Measurements from ENCODE around the gene FSTL5. TPM values are rescaled to one million over a fixed set of nuclear protein-coding genes. Genes with fewer than 3 reads are reported as not detected.

FSTL5 gene
- total RNA-seq, 5 donors from 2014 or later (not counting 1 experiment from before 2014, with no cell fraction given), result not detected

DNA sequence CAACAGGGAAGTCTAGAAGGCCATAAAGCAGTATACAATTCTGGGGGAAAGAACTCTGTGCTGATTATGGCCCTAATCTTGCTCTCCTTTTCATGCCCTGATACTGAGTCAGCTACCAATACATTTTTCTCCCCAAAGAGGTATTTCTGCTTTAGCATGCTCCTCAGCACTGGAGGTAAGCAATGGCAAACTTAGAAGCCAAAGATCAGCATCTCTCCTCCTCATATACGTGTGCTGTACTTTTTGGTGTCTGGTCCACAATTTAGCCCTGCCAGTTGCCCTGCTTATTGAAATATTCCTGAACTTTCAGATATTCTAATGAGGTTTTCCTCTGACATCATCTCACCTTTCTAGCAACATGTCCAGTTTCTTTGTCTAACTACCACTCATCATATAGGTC is 226.2 kb downstream of the FSTL5 start:
- no peak for ATAC-seq (replicated peaks in 1 of 4)
- Histone ChIP-seq H3K36me3 (ENCODE audit: control insufficient read depth in 2 of 2, extremely low read depth in 1 of 2, insufficient read depth in 1 of 2, low read length in 1 of 2) (no peaks in the 10 kb centered on the region), H3K27ac (ENCODE audit: low read length) (no peak overlapping the region), H3K27me3 (replicated peaks in 1 of 2; ENCODE audit: control insufficient read depth in 2 of 2, extremely low read depth in 1 of 2, insufficient read depth in 2 of 2, low read length in 1 of 2) (no peaks in the 10 kb centered on the region), H3K4me3 (ENCODE audit: control insufficient read depth in 1 of 2, extremely low read depth in 1 of 2, low read length in 1 of 2) (no peak overlapping the region), H3K9me3 (no peaks in the 10 kb centered on the region), H3K4me1 (ENCODE audit: control insufficient read depth in 1 of 2, extremely low read depth in 1 of 2, insufficient read depth in 2 of 2, low read length in 2 of 2) (no peaks in the 10 kb centered on the region)
- H3K4me3 Mint-ChIP-seq, result no peak overlapping the region
- no peak overlapping the region for H3K27ac Mint-ChIP-seq
- no peaks in the 10 kb centered on the region for H3K27me3 Mint-ChIP-seq
- ChIA-PET CTCF (no interaction called here), POLR2A (no interaction called here)
- H3K36me3 Mint-ChIP-seq, result no peaks in the 10 kb centered on the region
- 100% methylated on average over 1 of the region's 1 CpG for WGBS (ENCODE audit: insufficient coverage)
- no peak for DNase-seq
- no peaks in the 10 kb centered on the region for H3K4me1 Mint-ChIP-seq
- peaks cover 6 to 16% (median 7%) of the 10 kb centered on the region in 3 donors for H3K9me3 Mint-ChIP-seq

GRCh38 chr4:161936625-161937550 is 226.9 kb downstream of the FSTL5 start:
- DNase-seq, result no peak
- Histone ChIP-seq H3K36me3 (ENCODE audit: control insufficient read depth in 2 of 2, extremely low read depth in 1 of 2, insufficient read depth in 1 of 2, low read length in 1 of 2) (no peaks in the 10 kb centered on the region), H3K9me3 (no peaks in the 10 kb centered on the region), H3K27me3 (replicated peaks in 1 of 2; ENCODE audit: control insufficient read depth in 2 of 2, extremely low read depth in 1 of 2, insufficient read depth in 2 of 2, low read length in 1 of 2) (no peaks in the 10 kb centered on the region), H3K4me3 (ENCODE audit: control insufficient read depth in 1 of 2, extremely low read depth in 1 of 2, low read length in 1 of 2) (no peak overlapping the region), H3K4me1 (ENCODE audit: control insufficient read depth in 1 of 2, extremely low read depth in 1 of 2, insufficient read depth in 2 of 2, low read length in 2 of 2) (no peaks in the 10 kb centered on the region), H3K27ac (ENCODE audit: low read length) (no peak overlapping the region)
- ChIA-PET POLR2A (no interaction called here), CTCF (no interaction called here)
- no peaks in the 10 kb centered on the region for H3K27me3 Mint-ChIP-seq
- WGBS (ENCODE audit: insufficient coverage), result 100% methylated on average over 1 of the region's 1 CpG
- H3K4me3 Mint-ChIP-seq, result no peak overlapping the region
- H3K27ac Mint-ChIP-seq, result no peak overlapping the region
- H3K9me3 Mint-ChIP-seq, result peaks cover 5 to 16% (median 6%) of the 10 kb centered on the region in 3 donors
- no peak for ATAC-seq (replicated peaks in 1 of 4)
- H3K4me1 Mint-ChIP-seq, result no peaks in the 10 kb centered on the region
- no peaks in the 10 kb centered on the region for H3K36me3 Mint-ChIP-seq

DNA sequence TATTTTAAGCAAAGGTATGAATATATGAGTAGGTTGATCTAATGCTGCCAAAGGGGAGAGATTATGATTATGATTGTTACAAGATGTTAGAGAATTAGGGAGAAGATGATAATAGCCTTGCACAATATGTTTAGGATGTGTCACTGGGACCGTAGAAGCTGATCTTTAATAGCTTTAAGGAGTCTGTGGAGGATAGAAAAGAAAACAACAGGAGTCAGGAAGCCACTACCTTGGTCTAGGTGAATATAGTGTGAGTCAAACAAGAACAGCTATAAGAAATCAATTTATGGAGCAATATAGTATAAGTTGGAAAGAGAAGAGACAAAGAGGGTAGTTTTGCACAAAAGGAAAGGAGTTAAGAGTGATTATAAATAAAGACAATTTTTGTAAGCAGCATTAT is 232.7 kb downstream of the FSTL5 start:
- ATAC-seq (replicated peaks in 1 of 4), result no peak
- Histone ChIP-seq H3K27me3 (replicated peaks in 1 of 2; ENCODE audit: control insufficient read depth in 2 of 2, extremely low read depth in 1 of 2, insufficient read depth in 2 of 2, low read length in 1 of 2) (no peaks in the 10 kb centered on the region), H3K4me3 (ENCODE audit: control insufficient read depth in 1 of 2, extremely low read depth in 1 of 2, low read length in 1 of 2) (no peak overlapping the region), H3K27ac (ENCODE audit: low read length) (no peak overlapping the region), H3K36me3 (ENCODE audit: control insufficient read depth in 2 of 2, extremely low read depth in 1 of 2, insufficient read depth in 1 of 2, low read length in 1 of 2) (no peaks in the 10 kb centered on the region), H3K9me3 (no peaks in the 10 kb centered on the region), H3K4me1 (ENCODE audit: control insufficient read depth in 1 of 2, extremely low read depth in 1 of 2, insufficient read depth in 2 of 2, low read length in 2 of 2) (no peaks in the 10 kb centered on the region)
- Mint-ChIP-seq H3K9me3 (peaks cover 4 to 24% (median 4%) of the 10 kb centered on the region in 3 donors), H3K4me3 (no peak overlapping the region), H3K4me1 (no peaks in the 10 kb centered on the region), H3K27ac (no peak overlapping the region), H3K36me3 (no peaks in the 10 kb centered on the region), H3K27me3 (no peaks in the 10 kb centered on the region)
- WGBS (ENCODE audit: insufficient coverage), result no CpG with 5 or more reads among the region's 1 CpG
- DNase-seq, result no peak
- ChIA-PET POLR2A (no interaction called here), CTCF (no interaction called here)

- Histone ChIP-seq H3K4me3 (ENCODE audit: control insufficient read depth in 1 of 2, extremely low read depth in 1 of 2, low read length in 1 of 2) (no peak overlapping the region), H3K27ac (ENCODE audit: low read length) (no peak overlapping the region), H3K9me3 (no peaks in the 10 kb centered on the region), H3K36me3 (ENCODE audit: control insufficient read depth in 2 of 2, extremely low read depth in 1 of 2, insufficient read depth in 1 of 2, low read length in 1 of 2) (no peaks in the 10 kb centered on the region), H3K27me3 (replicated peaks in 1 of 2; ENCODE audit: control insufficient read depth in 2 of 2, extremely low read depth in 1 of 2, insufficient read depth in 2 of 2, low read length in 1 of 2) (no peaks in the 10 kb centered on the region), H3K4me1 (ENCODE audit: control insufficient read depth in 1 of 2, extremely low read depth in 1 of 2, insufficient read depth in 2 of 2, low read length in 2 of 2) (no peaks in the 10 kb centered on the region)
- H3K4me3 Mint-ChIP-seq, result no peak overlapping the region
- no peaks in the 10 kb centered on the region for H3K4me1 Mint-ChIP-seq
- H3K36me3 Mint-ChIP-seq, result no peaks in the 10 kb centered on the region
- no peak for DNase-seq
- POLR2A ChIA-PET, result no interaction called here
- no peak for ATAC-seq (replicated peaks in 1 of 4)
- no peak overlapping the region for H3K27ac Mint-ChIP-seq
- CTCF ChIA-PET, result no interaction called here
- H3K9me3 Mint-ChIP-seq, result peaks cover 4 to 18% (median 4%) of the 10 kb centered on the region in 3 donors
- H3K27me3 Mint-ChIP-seq, result no peaks in the 10 kb centered on the region
Observed at GRCh38 chr4:161929956-161930355, 233.8 kb downstream of the FSTL5 start.

GRCh38 chr4:161926033-161926828 is 237.6 kb downstream of the FSTL5 start:
- Histone ChIP-seq H3K27ac (ENCODE audit: low read length) (no peak overlapping the region), H3K4me3 (ENCODE audit: control insufficient read depth in 1 of 2, extremely low read depth in 1 of 2, low read length in 1 of 2) (no peak overlapping the region), H3K9me3 (no peaks in the 10 kb centered on the region), H3K27me3 (replicated peaks in 1 of 2; ENCODE audit: control insufficient read depth in 2 of 2, extremely low read depth in 1 of 2, insufficient read depth in 2 of 2, low read length in 1 of 2) (no peaks in the 10 kb centered on the region), H3K36me3 (ENCODE audit: control insufficient read depth in 2 of 2, extremely low read depth in 1 of 2, insufficient read depth in 1 of 2, low read length in 1 of 2) (no peaks in the 10 kb centered on the region), H3K4me1 (ENCODE audit: control insufficient read depth in 1 of 2, extremely low read depth in 1 of 2, insufficient read depth in 2 of 2, low read length in 2 of 2) (no peaks in the 10 kb centered on the region)
- no peak for ATAC-seq (replicated peaks in 1 of 4)
- no peaks in the 10 kb centered on the region for H3K36me3 Mint-ChIP-seq
- H3K27me3 Mint-ChIP-seq, result no peaks in the 10 kb centered on the region
- H3K4me3 Mint-ChIP-seq, result no peak overlapping the region
- WGBS (ENCODE audit: insufficient coverage), result 83% methylated on average over 1 of the region's 6 CpGs
- no peak overlapping the region for H3K27ac Mint-ChIP-seq
- ChIA-PET POLR2A (no interaction called here), CTCF (interaction anchor here in 1 of 2 donors (0.6 kb wide), 1 partner anchor 653 kb away, joined by 4 read pairs; no protein-coding TSS in a partner anchor)
- no peak for DNase-seq
- peaks cover 2 to 12% (median 7%) of the 10 kb centered on the region in 3 donors for H3K9me3 Mint-ChIP-seq
- no peaks in the 10 kb centered on the region for H3K4me1 Mint-ChIP-seq

DNA sequence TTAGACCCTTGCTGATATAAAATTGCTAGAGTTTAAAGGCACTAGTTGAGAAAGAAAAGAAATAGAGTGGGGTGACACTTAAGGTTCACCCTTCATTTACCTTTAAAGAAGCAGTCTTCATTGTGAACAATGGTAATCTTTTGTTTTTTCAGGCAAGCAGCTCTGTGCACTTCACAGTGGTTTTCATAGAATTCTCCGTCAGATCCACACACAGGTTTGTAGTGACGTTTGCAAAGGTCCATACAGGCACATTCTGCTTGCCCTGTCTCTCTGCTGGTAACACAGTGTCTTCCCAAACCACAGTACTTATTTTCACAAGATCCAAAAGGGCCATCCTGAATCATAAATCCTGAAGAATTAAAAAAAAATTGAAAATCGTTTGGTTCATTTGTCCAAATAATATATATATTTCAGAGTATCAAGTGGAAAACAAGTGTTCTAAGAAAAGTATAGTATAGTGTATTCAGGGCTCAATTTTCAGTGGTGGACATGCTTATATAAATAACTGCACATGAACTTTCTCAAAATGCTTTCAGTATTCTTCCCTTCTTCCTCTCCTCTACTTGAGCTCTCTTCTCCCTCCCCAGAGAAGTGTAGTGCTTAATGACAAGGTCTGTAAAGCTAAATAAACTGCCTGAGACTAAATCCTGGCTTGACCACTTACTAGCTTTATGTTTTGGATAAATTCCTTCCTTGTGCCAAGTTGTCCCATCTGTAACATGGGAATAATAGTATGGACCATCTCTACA is 243.3 kb downstream of the FSTL5 start:
- peaks cover 0 to 6% (median 3%) of the 10 kb centered on the region in 3 donors for H3K9me3 Mint-ChIP-seq
- H3K27me3 Mint-ChIP-seq, result no peaks in the 10 kb centered on the region

More for the DNA sequence above, 243.3 kb downstream of the FSTL5 start:
- Histone ChIP-seq H3K36me3 (ENCODE audit: control insufficient read depth in 2 of 2, extremely low read depth in 1 of 2, insufficient read depth in 1 of 2, low read length in 1 of 2) (no peaks in the 10 kb centered on the region), H3K4me3 (ENCODE audit: control insufficient read depth in 1 of 2, extremely low read depth in 1 of 2, low read length in 1 of 2) (no peak overlapping the region), H3K27me3 (replicated peaks in 1 of 2; ENCODE audit: control insufficient read depth in 2 of 2, extremely low read depth in 1 of 2, insufficient read depth in 2 of 2, low read length in 1 of 2) (no peaks in the 10 kb centered on the region), H3K4me1 (ENCODE audit: control insufficient read depth in 1 of 2, extremely low read depth in 1 of 2, insufficient read depth in 2 of 2, low read length in 2 of 2) (no peaks in the 10 kb centered on the region), H3K27ac (ENCODE audit: low read length) (no peak overlapping the region), H3K9me3 (no peaks in the 10 kb centered on the region)
- Mint-ChIP-seq H3K4me3 (no peak overlapping the region), H3K4me1 (no peaks in the 10 kb centered on the region), H3K27ac (no peak overlapping the region), H3K36me3 (no peaks in the 10 kb centered on the region)
- CTCF ChIA-PET, result no interaction called here
- POLR2A ChIA-PET, result no interaction called here
- WGBS (ENCODE audit: insufficient coverage), result 37% methylated on average over 2 of the region's 3 CpGs
- ATAC-seq (replicated peaks in 1 of 4), result no peak
- DNase-seq, result no peak

All from T-cell (primary cell).